PFSK-1 (cell line): ENCODE results near the gene MAP3K19.

Experiments used
- POLR2AphosphoS5 ChIP-seq: IDR thresholded peaks from 2 replicates; pipeline ENCODE4 v1.6.1; 2012; ENCODE audit warnings: low read depth, mild to moderate bottlenecking, control low read depth, low read length, moderate library complexity
- REST ChIP-seq, 2 experiments: IDR thresholded peaks; 2 replicates each; pipeline versions ENCODE4 v1.6.1 to v1.8.0; 2011 to 2012; ENCODE audit warnings: low read depth in 2 of 2, low read length in 2 of 2, control low read depth in 1 of 2, inconsistent platforms in 1 of 2, mild to moderate bottlenecking in 1 of 2, moderate library complexity in 1 of 2; ENCODE audit not compliant: insufficient read depth in 1 of 2
- TAF1 ChIP-seq: IDR thresholded peaks from 2 replicates; pipeline ENCODE4 v1.6.1; 2012; ENCODE audit warnings: low read length, control low read depth, borderline replicate concordance; ENCODE audit not compliant: insufficient read depth

GRCh38 chr2:134973241-134974138 lies 73.8 kb downstream of the MAP3K19 start:
- TF ChIP-seq POLR2AphosphoS5 (no peak), TAF1 (no peak), REST (IDR thresholded peaks at IDR 0.05; ENCODE audit: insufficient read depth in 1 of 2, low read depth in 2 of 2, low read length in 2 of 2) (no peak)
